ENCODE measurements around the gene PDCD5.
"Not testable (repeated sequence)": the region's sequence is repeated elsewhere in the genome, so short reads cannot be mapped to it uniquely, and the experiment has no call there.

GRCh38 chr19:32541376-32541775 lies 39.6 kb upstream of the PDCD5 start:
- TF ChIP-seq CTCF, POLR2A (IDR thresholded peaks at IDR 0.05): not testable (repeated sequence)
